K562 (cell line): ENCODE measurements around the gene IMMP2L. TPM values are rescaled to one million over a fixed set of nuclear protein-coding genes. Genes with fewer than 3 reads are reported as not detected.

Experiments used
- ETS2 ChIP-seq: IDR thresholded peaks from 2 replicates; pipeline ENCODE4 v1.6.1; 2016; ENCODE audit warnings: borderline replicate concordance, missing genetic modification characterization, mild to moderate bottlenecking, moderate library complexity, missing compliant biosample characterization; ENCODE audit not compliant: poor library complexity, severe bottlenecking
- GATA2 ChIP-seq: sonication (generic); formaldehyde crosslinking; IDR thresholded peaks from 2 replicates; pipeline ENCODE4 v1.4.0; 2020; ENCODE audit warnings: mild to moderate bottlenecking, missing genetic modification reagents
- HNRNPL ChIP-seq: fragments of 200-400 bp; formaldehyde crosslinking; IDR thresholded peaks from 2 replicates; pipeline ENCODE4 v1.6.1; 2017; ENCODE audit warnings: low read depth, mild to moderate bottlenecking, low read length
- MTA1 ChIP-seq: fragments of 450-650 bp; IDR thresholded peaks from 2 replicates; pipeline ENCODE4 v1.6.1; 2017; ENCODE audit warnings: borderline replicate concordance
- NFRKB ChIP-seq: fragments of 450-650 bp; IDR thresholded peaks from 2 replicates; pipeline ENCODE4 v1.6.1; 2016; ENCODE audit warnings: low read depth
- NR2C2 ChIP-seq, 2 experiments: fragments of 200-800 bp in 1 of 2; sonication (Bioruptor generic) in 1 of 2; sonication (generic) in 1 of 2; formaldehyde crosslinking in 1 of 2; IDR thresholded peaks; 2 replicates each; pipeline versions ENCODE4 v1.6.1 to v1.8.0; 2016 to 2022; ENCODE audit warnings: mild to moderate bottlenecking in 1 of 2, missing compliant biosample characterization in 1 of 2, missing genetic modification characterization in 1 of 2, missing genetic modification reagents in 1 of 2
- RBM17 ChIP-seq: fragments of 200-400 bp; formaldehyde crosslinking; IDR thresholded peaks from 2 replicates; pipeline ENCODE4 v1.6.1; 2017; ENCODE audit warnings: low read depth, mild to moderate bottlenecking, low read length, borderline replicate concordance
- SETDB1 ChIP-seq: IDR thresholded peaks from one replicate; pipeline ENCODE4 v1.6.1; 2012; ENCODE audit warnings: low read length, control low read depth, inconsistent platforms
- SMARCA4 ChIP-seq: fragments of 450-650 bp; IDR thresholded peaks from 2 replicates; pipeline ENCODE4 v1.6.1; 2016
- STAT5B ChIP-seq: fragments of 250-450 bp; sonication (Bioruptor Pico); IDR thresholded peaks from 2 replicates; pipeline ENCODE4 v1.8.0; 2021; ENCODE audit warnings: mild to moderate bottlenecking, inconsistent platforms
- TAF9B ChIP-seq: fragments of 450-650 bp; IDR thresholded peaks from 2 replicates; pipeline ENCODE4 v1.6.1; 2018; ENCODE audit warnings: mild to moderate bottlenecking; ENCODE audit not compliant: partially characterized antibody
- TEAD4 ChIP-seq, 2 experiments: sonication (generic) in 1 of 2; formaldehyde crosslinking in 1 of 2; IDR thresholded peaks; 2 replicates each; pipeline versions ENCODE4 v1.6.1 to v1.8.0; 2012 to 2022; ENCODE audit warnings: borderline replicate concordance in 1 of 2, inconsistent platforms in 1 of 2, low read length in 1 of 2, mild to moderate bottlenecking in 1 of 2, missing genetic modification reagents in 1 of 2
- ZFP36 ChIP-seq: fragments of 150-350 bp; IDR thresholded peaks from 2 replicates; pipeline ENCODE4 v1.6.1; 2018; ENCODE audit warnings: low read length, low read depth; ENCODE audit not compliant: partially characterized antibody
- polyA plus RNA-seq, 8 experiments: library from polyadenylated mRNA; depleted of rRNA in 4 of 8; stranded (reverse) in 5 of 8; unstranded in 3 of 8; fragments of >200 nt; fragmentation: Nextera tagmentation in 2 of 8; fragmentation: Illumina TruSeq in 1 of 8; extraction: Ambion mirVana in 2 of 8; extraction: Trizol in 1 of 8; gene quantifications; 2 replicates each; pipeline versions ENCODE4 v1.2.1 to v1.2.3, GENCODE V29; 2011 to 2014; ENCODE audit warnings: inconsistent platforms in 1 of 8, missing spikeins in 1 of 8
- total RNA-seq, 7 experiments: library from RNA; depleted of rRNA in 6 of 7; stranded (reverse); fragments of >200 nt in 6 of 7; fragmentation: Illumina TruSeq in 2 of 7; extraction: Trizol in 2 of 7; gene quantifications; 2 replicates each; pipeline versions ENCODE4 v1.2.1 to v1.2.3, GENCODE V29; 2011 to 2021; ENCODE audit warnings: low replicate concordance in 1 of 7
- TF ChIP-seq, protein P1 (sequence below): fragments of 450-650 bp; formaldehyde crosslinking; IDR thresholded peaks from 2 replicates; pipeline ENCODE4 v1.4.0; 2020; ENCODE audit warnings: mild to moderate bottlenecking, moderate library complexity
- TF ChIP-seq, protein P2 (sequence below), 2 experiments: fragments of 450-650 bp in 1 of 2; sonication (generic) in 1 of 2; formaldehyde crosslinking in 1 of 2; IDR thresholded peaks in 1 of 2; conservative IDR thresholded peaks in 1 of 2; 2 replicates each; pipeline versions ENCODE4 v1.6.1 to v1.8.1; 2016 to 2023; ENCODE audit warnings: mild to moderate bottlenecking in 2 of 2, moderate library complexity in 2 of 2, inconsistent platforms in 1 of 2, missing genetic modification reagents in 1 of 2

The IMMP2L gene
- total and polyA plus RNA-seq, 9 of the 15 experiments (the other 6 are each of a cell fraction or from before 2014, with no cell fraction given): 29.7 to 116 (median 53.0) TPM

DNA sequence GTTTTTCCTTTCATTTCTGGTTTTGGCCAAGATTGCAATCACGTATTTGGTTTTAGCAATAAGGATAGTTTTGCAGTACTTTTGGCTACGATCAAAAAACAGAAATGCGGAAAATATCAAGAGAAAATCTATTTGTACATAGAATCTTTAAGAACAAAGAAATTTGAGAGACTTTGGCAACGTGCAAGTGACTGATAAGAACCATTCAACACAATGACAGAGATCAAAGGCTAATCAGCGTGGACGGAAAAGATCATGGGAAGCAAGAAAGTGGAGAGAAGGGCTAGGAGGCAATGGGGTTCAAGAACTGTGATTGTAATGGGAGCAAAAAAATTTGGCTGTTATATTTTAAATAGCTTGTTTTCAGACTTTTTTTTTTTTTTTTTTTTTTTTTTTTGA is 487.5 kb downstream of the IMMP2L start (continued):
- TF ChIP-seq, protein P1, sequence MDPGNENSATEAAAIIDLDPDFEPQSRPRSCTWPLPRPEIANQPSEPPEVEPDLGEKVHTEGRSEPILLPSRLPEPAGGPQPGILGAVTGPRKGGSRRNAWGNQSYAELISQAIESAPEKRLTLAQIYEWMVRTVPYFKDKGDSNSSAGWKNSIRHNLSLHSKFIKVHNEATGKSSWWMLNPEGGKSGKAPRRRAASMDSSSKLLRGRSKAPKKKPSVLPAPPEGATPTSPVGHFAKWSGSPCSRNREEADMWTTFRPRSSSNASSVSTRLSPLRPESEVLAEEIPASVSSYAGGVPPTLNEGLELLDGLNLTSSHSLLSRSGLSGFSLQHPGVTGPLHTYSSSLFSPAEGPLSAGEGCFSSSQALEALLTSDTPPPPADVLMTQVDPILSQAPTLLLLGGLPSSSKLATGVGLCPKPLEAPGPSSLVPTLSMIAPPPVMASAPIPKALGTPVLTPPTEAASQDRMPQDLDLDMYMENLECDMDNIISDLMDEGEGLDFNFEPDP (CRISPR knock-in tag): no peak
- TF ChIP-seq NR2C2 (CRISPR knock-in tag; IDR thresholded peaks at IDR 0.05): no peak
- TF ChIP-seq NR2C2 (tag; IDR thresholded peaks at IDR 0.05): 0 out of 2 replicates have a peak, but pooled peaks have one; percentile 14
- no peak for TF ChIP-seq STAT5B
- TF ChIP-seq NFRKB: no peak
- TF ChIP-seq ETS2: no peak
- TF ChIP-seq, protein P2, sequence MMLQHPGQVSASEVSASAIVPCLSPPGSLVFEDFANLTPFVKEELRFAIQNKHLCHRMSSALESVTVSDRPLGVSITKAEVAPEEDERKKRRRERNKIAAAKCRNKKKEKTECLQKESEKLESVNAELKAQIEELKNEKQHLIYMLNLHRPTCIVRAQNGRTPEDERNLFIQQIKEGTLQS (IDR thresholded peaks at IDR 0.05): no peak
- TF ChIP-seq, protein P2 (CRISPR knock-in tag; conservative IDR thresholded peaks at IDR 0.05): no peak
- no peak for TF ChIP-seq SETDB1
- TF ChIP-seq SMARCA4: peak; percentile 72
- TF ChIP-seq RBM17: no peak
- peak; percentile 77 for TF ChIP-seq TEAD4 (IDR thresholded peaks at IDR 0.05; ENCODE audit: low read length)
- TF ChIP-seq TEAD4 (CRISPR knock-in tag; IDR thresholded peaks at IDR 0.05; ENCODE audit: borderline replicate concordance): no peak
- TF ChIP-seq HNRNPL: no peak
- TF ChIP-seq GATA2 (CRISPR knock-in tag): peak; percentile 51; the same call in 1 of the 2 replicates
- TF ChIP-seq MTA1: peak; percentile 73
- no peak for TF ChIP-seq TAF9B
- TF ChIP-seq ZFP36: no peak
